AG04450 (cell line): Measurements from ENCODE around the gene ATP6V1G2. TPM values are rescaled to one million over a fixed set of nuclear protein-coding genes. Genes with fewer than 3 reads are reported as not detected.

ENCODE experiments used
- CTCF ChIA-PET: fragments of 300-600, 350-600 bp; formaldehyde crosslinking; extraction: SDS; loops from one replicate; lab custom pipeline; 2022; ENCODE audit warnings: antibody characterized with exemption, inconsistent platforms; lab: Charles Lee
- POLR2A ChIA-PET: fragments of 350-600 bp; formaldehyde crosslinking; extraction: SDS; loops from one replicate; lab custom pipeline; 2021; ENCODE audit warnings: antibody characterized with exemption, inconsistent platforms; lab: Yijun Ruan, JAX
- DNase-seq: peaks from one replicate; pipeline ENCODE4 v3.0.0-alpha.2; 2011; ENCODE audit warnings: low read depth, low spot score
- H3K27ac ChIP-seq: one replicate; pipeline ENCODE4 v1.5.1; 2012; ENCODE audit warnings: low read depth, low read length, control low read depth
- H3K27me3 ChIP-seq: one replicate; pipeline ENCODE4 v1.6.0; 2012; ENCODE audit warnings: low read length; ENCODE audit not compliant: control insufficient read depth, insufficient read depth
- H3K4me3 ChIP-seq: 2 replicates; pipeline ENCODE4 v1.5.1; 2011; ENCODE audit warnings: mild to moderate bottlenecking, low read depth, low read length, control low read depth
- H3K9me3 ChIP-seq: 2 replicates; pipeline ENCODE4 v1.5.1; 2012; ENCODE audit warnings: low read length; ENCODE audit not compliant: control insufficient read depth, insufficient read depth
- CTCF ChIP-seq: IDR thresholded peaks from 2 replicates; pipeline ENCODE4 v1.5.1; 2011; ENCODE audit warnings: low read depth, low read length, control low read depth, inconsistent platforms
- polyA plus RNA-seq: library from polyadenylated mRNA; depleted of rRNA; stranded (reverse); fragments of >200 nt; gene quantifications from 2 replicates; pipeline ENCODE4 v1.2.3, GENCODE V29; 2011

The ATP6V1G2 gene
- polyA plus RNA-seq, 1 experiment: 14.6 TPM

- H3K27me3 ChIP-seq: peaks cover 14% of the 10 kb centered on the region
- CTCF ChIA-PET: interaction anchor here (0.9 to 2.5 kb wide), 2 partner anchors 8 to 30 kb away, joined by 3 to 10 read pairs; no protein-coding TSS in a partner anchor
- no peak overlapping the region for H3K27ac ChIP-seq
- TF ChIP-seq CTCF: no peak
- no peak overlapping the region for H3K4me3 ChIP-seq
- POLR2A ChIA-PET: no interaction called here
- H3K9me3 ChIP-seq: no peaks in the 10 kb centered on the region
- no peak for DNase-seq
Measured at GRCh38 chr6:31567531-31568370, 21.3 kb upstream of the ATP6V1G2 start.

- Histone ChIP-seq H3K4me3 (no peak overlapping the region), H3K27me3 (peaks cover 3% of the 10 kb centered on the region), H3K27ac (peak overlapping the region; percentile 68), H3K9me3 (no peaks in the 10 kb centered on the region; the same call in 1 of the 2 replicates)
- ChIA-PET CTCF (interaction anchor here (0.6 to 2.6 kb wide), 2 partner anchors 37 to 348 kb away, joined by 3 to 11 read pairs; no protein-coding TSS in a partner anchor), POLR2A (interaction anchor here (1.0 kb wide), 1 partner anchor 10 kb away, joined by 3 read pairs; no protein-coding TSS in a partner anchor)
- DNase-seq: no peak
- no peak for TF ChIP-seq CTCF
Measured at GRCh38 chr6:31560697-31561058, 14.3 kb upstream of the ATP6V1G2 start.

- Histone ChIP-seq H3K27me3 (peaks cover under 1% of the 10 kb centered on the region), H3K4me3 (no peak overlapping the region), H3K27ac (peak overlapping the region; percentile 68), H3K9me3 (no peaks in the 10 kb centered on the region; the same call in 1 of the 2 replicates)
- ChIA-PET POLR2A (interaction anchor here (1.0 kb wide), 1 partner anchor 10 kb away, joined by 3 read pairs; no protein-coding TSS in a partner anchor), CTCF (interaction anchor here (0.5 to 2.6 kb wide), 3 partner anchors 8 to 37 kb away, joined by 3 to 11 read pairs (median 5); no protein-coding TSS in a partner anchor)
- TF ChIP-seq CTCF: no peak
- no peak for DNase-seq
Measured at GRCh38 chr6:31559958-31560696, 13.7 kb upstream of the ATP6V1G2 start.

- Histone ChIP-seq H3K27me3 (no peaks in the 10 kb centered on the region), H3K27ac (peak overlapping the region; percentile 68), H3K9me3 (no peaks in the 10 kb centered on the region; the same call in 1 of the 2 replicates), H3K4me3 (no peak overlapping the region)
- ChIA-PET POLR2A (no interaction called here), CTCF (interaction anchor here (1.3 to 2.6 kb wide), 2 partner anchors 8 to 38 kb away, joined by 3 to 11 read pairs; no protein-coding TSS in a partner anchor)
- TF ChIP-seq CTCF: no peak
- no peak for DNase-seq
Measured at GRCh38 chr6:31559606-31559957, 13.2 kb upstream of the ATP6V1G2 start.
